Ovary (tissue), 3 donors: ENCODE results near the gene KIF13A.

Source experiments
- CTCF ChIP-seq, 3 donors: fragments of 450-650 bp in 2 of 3; fragments of 200-600 bp in 1 of 3; IDR thresholded peaks; one replicate each; pipeline versions ENCODE4 v1.5.1 to v1.8.0; 2016 to 2022; ENCODE audit warnings: antibody characterized with exemption in 3 of 3, mild to moderate bottlenecking in 1 of 3
- POLR2A ChIP-seq: fragments of 450-650 bp; IDR thresholded peaks from one replicate; pipeline ENCODE4 v1.6.1; 2017; ENCODE audit warnings: antibody characterized with exemption, mild to moderate bottlenecking, moderate library complexity
- donor health status: DM: no; HTN: no; CAD: no.

- TF ChIP-seq CTCF (IDR thresholded peaks at IDR 0.05) (no peak), POLR2A (no peak)
Measured at GRCh38 chr6:18031189-18031588, 43.8 kb upstream of the KIF13A start.
